ENCODE measurements around the gene PPP1R16B.

The PPP1R16B gene

GRCh38 chr20:38880952-38881735 lies 75.6 kb downstream of the PPP1R16B start:
- DNase-seq = no peak

DNA sequence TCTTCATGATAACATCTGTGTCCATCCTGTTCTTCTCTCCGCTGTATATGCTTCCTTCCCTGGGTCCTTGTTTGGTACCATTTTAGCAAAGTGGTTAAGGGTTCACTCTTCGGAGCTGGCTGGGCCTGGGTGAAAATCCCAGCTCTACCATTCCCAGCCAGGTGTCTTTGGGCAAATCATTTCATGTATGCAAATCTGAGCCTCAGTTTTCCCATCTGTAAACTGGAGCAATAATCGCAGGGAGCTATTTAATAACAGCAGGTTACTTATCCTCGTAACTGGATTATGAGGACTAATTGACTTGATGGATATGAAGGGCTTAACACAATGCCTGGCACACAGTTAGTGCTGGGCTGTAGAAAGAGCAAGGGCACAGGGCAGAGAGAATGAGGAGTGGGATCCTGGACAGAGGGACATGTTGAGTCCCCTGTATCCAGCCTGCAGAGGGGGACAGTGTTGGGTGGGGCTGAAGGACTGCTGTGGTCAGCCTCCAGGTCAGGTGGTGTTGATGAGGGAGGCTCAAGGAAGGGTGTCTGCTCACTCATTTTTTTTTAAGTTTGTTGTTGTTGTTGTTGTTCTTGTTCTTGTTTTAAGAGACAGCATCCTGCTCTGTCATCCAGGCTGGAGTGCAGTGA lies 76.4 kb downstream of the PPP1R16B start:
- no peak for DNase-seq

DNA sequence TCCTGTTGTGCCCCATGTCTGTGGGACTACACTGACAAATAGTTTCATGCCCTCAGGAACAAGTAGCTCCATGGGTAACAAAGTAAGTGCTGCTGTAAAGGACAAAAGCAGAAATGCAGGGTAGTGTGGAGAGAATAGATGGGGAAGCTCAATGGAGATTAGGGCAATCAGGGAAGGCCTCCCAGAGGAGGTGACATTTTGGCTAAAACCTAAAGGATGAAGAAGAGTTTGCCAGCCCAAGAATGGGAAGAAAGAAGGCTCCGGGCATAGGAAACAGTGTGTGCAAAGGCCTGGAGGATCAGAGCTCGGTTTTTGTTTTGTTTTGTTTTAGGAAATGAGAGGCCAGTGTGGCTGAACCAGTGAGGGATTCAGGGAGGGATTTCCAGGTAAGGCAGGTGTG lies 77.1 kb downstream of the PPP1R16B start:
- DNase-seq = no peak

DNA sequence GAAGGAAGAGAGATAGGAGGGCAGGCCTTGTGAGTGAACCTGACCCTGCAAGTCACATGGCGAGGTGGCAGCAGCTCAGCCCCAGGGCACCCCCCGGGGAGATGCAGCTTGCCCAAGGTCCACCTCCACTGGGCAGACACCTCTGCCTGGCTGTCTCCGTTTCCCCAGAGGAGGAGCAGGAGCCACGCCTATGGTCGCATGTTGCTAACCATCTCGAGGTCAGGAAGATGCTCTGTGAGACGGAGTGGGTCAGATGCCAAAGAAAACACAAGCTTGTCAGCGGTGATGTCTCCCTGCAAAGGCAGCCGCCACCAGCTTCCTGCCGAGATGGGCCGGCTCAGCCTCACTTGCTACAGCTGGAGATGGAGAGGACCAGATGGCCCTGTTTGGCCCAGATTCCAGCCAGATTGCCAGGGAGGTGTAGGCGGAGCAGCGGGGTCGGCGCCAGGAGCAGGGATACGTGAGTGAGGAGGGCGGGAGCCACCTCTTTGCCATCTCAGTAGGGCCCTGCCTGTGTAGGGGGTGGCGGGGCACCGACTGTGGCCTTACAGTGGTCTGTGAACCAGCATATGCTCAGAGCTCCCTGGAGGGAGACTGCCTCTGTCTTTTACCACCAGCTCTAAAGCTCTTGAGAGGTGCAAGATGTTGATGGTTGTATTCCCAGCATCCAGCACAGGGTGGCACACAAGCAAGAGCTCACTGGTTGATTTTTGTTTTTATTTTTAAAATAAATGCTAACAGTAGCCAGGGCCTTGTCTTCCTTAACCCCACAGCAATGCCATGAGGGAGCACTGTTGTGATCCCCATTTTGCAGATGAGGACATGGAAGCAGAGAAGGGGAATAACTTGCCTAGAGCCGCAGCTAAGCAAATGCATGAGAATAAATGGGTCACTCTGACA lies 77.8 kb downstream of the PPP1R16B start:
- DNase-seq = peak; percentile 98

- DNase-seq = no peak
These were observed 78.7 kb downstream of the PPP1R16B start for GRCh38 chr20:38883981-38884733.

- DNase-seq = no peak
These were observed 79.9 kb downstream of the PPP1R16B start for GRCh38 chr20:38885357-38885756.

- DNase-seq = no peak
These were observed 82.7 kb downstream of the PPP1R16B start for GRCh38 chr20:38888059-38888831.

DNA sequence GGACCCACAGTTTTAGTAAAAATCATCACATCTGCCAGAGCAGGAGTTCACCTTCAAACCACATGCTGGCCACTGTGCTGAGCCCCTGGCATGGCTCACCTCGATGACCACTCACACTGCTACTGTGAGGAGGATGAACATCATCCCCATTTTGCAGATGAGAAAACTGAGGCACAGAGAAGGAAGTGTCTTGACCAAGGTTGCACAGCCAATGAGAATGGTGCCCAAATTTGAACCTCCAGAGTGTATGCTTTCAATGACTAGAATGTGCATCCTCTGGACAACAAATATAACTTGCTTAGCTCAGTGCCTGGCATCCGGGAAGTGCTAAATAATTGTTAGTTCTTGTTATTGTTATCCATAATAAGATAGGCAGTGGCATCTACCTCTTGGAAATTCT lies 83.6 kb downstream of the PPP1R16B start:
- DNase-seq = no peak

GRCh38 chr20:38889792-38890496 lies 84.4 kb downstream of the PPP1R16B start:
- DNase-seq = no peak

DNA sequence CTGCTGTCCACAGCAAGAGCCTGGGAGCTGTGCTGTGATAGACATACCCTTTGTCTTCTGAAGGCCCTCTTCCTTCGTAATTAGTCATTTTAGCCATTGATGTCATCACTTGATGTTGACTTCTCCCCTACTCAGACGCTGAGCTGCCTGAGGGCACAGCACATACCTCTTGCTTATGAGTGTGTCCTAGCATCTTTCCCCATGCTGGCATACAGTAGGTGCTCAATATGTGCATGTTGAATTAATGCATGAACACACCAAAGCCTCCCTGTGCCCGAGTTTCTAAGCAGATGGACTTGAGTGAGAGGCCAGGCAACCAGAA lies 85.0 kb downstream of the PPP1R16B start:
- no peak for DNase-seq

DNA sequence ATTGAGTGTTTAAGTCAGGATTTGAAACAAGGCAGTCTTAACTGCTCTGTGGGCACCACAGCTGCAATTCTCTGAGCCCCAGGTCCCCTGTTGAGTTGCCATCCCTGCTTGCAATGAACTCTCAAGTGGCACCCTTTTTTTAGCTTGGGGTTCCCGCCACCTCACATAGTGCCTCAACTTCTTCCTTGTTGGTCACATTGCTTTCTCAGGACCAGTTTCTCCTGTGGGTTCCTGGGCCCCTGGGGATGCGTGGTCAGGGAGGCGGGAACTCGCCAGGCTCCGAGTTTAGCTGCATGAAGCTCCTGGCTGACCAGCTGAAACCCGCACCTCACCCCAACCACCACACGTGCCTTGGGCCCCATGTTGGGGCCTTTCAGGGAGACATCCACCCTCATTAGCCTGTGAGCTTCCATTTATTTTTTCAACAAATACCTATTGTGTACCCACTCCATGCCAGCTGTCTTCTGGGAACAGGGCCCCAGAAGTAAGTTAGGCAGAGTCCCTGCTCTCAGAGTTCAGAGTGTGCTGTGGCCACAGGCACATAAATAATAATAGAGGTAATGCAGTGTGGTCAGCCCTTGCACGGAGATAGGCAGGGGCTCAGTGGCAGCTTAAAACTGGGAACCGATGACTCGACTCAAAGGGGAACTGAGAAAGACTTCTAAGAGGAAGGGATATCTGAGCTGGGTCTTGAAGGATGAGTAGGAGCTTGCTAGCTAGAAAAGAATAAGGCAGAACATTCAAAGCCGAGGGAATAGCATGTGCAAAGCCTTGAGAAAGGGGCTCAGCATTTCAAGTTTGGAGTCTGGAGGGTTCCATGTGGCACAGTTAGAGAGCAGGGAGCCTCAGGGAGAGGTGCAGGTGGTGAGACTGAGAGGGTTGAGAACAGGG lies 86.8 kb downstream of the PPP1R16B start:
- DNase-seq = no peak

- DNase-seq = no peak
These were observed 87.6 kb downstream of the PPP1R16B start for GRCh38 chr20:38893056-38893564.

GRCh38 chr20:38893565-38894090 lies 88.1 kb downstream of the PPP1R16B start:
- no peak for DNase-seq

DNA sequence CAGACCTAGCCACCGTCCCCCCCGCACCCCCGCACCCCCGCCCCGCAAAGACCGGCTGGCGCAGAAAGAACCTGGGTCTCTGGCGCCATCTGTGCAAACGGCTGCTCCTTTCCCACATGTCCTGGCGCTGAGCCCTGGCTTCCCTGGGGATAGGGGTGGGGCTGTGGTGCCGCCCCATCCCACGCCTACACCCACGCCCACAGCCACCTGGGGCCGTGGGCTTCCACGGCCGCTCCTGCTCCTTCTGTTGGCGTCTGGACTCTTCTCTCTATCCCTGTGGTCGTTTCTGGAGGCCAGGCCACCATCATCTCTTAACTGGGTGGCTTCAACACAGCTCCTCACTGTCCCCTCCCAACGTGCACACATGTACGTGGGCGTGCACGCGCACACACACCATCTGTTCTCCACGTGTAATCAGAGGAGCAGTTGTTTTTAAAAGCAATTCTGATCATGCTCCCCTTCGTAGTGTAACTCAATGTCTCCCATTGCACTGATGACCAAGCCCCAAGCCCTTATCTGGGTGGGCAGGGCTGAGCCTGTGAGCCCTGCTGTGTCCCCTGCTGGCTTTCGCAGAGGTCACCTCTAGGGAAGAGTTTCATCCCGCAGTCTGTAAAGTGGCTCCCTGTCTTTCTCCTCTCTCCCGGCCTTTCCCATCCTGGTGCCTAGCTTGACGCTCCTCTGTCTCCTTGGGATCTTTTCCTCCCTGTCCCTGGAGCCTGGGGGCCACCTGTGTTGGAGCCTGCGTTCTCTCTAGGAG lies 88.8 kb downstream of the PPP1R16B start:
- DNase-seq = peak; percentile 67

- DNase-seq = no peak
These were observed 89.8 kb downstream of the PPP1R16B start for GRCh38 chr20:38895098-38895949.

DNA sequence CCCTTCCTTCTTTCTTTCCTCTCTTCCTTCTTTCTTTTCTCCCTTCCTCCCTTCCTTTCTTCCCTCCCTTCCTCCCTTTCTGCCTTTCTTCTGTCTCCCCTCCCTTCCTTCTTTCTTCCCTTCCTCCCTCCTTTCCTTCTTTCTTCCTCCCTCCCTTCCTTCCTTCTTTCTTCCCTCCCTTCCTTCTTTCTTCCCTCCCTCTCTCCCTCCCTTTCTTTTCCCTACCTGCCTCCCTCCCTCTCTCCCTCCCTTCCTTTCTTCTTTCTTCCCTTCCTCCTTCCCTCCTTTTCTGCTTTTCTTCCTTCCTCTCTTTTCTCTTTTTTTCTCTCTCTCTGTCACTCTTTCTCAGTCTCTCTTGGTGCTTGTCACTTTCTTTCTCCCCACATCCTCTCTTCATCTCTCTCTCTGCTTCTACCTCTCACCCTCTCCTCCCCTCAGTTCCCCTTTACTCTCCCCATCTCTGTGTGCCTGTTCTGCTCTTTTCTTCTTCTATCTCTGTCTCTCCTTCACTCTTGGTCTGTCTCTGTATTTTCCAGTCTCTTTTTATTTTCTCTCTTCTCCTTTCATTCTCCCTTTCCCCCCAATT lies 90.6 kb downstream of the PPP1R16B start:
- no peak for DNase-seq

GRCh38 chr20:38897267-38897666 lies 91.8 kb downstream of the PPP1R16B start:
- DNase-seq = no peak

DNA sequence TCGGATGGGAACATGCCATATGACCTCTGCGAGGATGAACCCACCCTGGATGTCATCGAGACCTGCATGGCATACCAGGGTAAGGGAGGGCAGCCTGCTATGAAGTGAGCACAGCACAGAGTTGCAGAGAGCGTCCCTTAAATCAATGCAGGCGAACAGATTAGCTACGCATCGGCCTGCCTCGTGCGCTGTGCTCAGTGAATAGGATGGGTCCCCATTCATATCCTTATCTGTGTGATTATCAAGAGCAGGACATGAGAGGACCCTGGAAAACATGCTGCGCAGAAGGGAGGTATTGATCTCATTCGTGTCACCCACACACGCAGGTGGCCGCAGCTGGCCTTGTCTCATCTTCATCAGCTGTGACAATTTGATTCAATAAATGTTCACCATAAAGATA lies 95.1 kb downstream of the PPP1R16B start:
- no peak for DNase-seq

All from NCI-H524 treated with DMSO at 0.1 percent for 48 hours (cell line).